Mucosa of descending colon (tissue), 3 donors: ENCODE results near the gene TSHZ2. TPM values are rescaled to one million over a fixed set of nuclear protein-coding genes. Genes with fewer than 3 reads are reported as not detected.
A peak's percentile ranks its signal among the peaks of the same experiment; 100 is the strongest.

Experiments
- ATAC-seq: fragments of 200-7000 bp; cut with Tn5 transposase; one replicate; pipeline ENCODE4 v1.9.1; 2020; ENCODE audit warnings: mild to moderate bottlenecking, moderate library complexity
- DNase-seq, 3 donors: peaks; one replicate each; pipeline ENCODE4 v3.0.0-alpha.2; 2020
- H3K36me3 ChIP-seq: fragments of 200-600 bp; one replicate; pipeline ENCODE4 v1.8.0; 2021; ENCODE audit warnings: low read depth, mild to moderate bottlenecking
- H3K4me1 ChIP-seq: fragments of 200-600 bp; one replicate; pipeline ENCODE4 v1.8.0; 2021; ENCODE audit warnings: low read depth, mild to moderate bottlenecking
- H3K4me3 ChIP-seq: fragments of 200-600 bp; one replicate; pipeline ENCODE4 v1.8.0; 2021; ENCODE audit warnings: mild to moderate bottlenecking
- H3K9me3 ChIP-seq: fragments of 200-600 bp; one replicate; pipeline ENCODE4 v1.8.0; 2021; ENCODE audit warnings: mild to moderate bottlenecking
- intact Hi-C, 2 donors: fragments of 100-400 bp; cut with DNase I in 1 of 2; cut with micrococcal nuclease in 1 of 2; formaldehyde crosslinking; loops; one replicate each; pipeline versions ENCODE4 v1.11.0 to v1.11.1; 2022; cut with DNase I, micrococcal nuclease
- total RNA-seq, 3 donors: library from RNA; stranded (reverse); fragmentation: NEBNext Ultra II Directional in 2 of 3; extraction: Animal tissue kit (Norgen Biotek cat#: 25700) in 2 of 3; gene quantifications; one replicate each; pipeline versions ENCODE4 v1.2.1 to v1.2.4, GENCODE V29; 2021 to 2023
- TF ChIP-seq, protein P1 (sequence below): fragments of 200-600 bp; IDR thresholded peaks from one replicate; pipeline ENCODE4 v1.8.0; 2022; ENCODE audit warnings: antibody characterized with exemption, mild to moderate bottlenecking
- donor health status: DM: no; HTN: no; CAD: no; lungs with moderate emphysema.
- donor health status: DM: no; HTN: no; CAD: no.
- donor health status: DM: no; HTN: yes; CAD: no.

Gene TSHZ2
- total RNA-seq, 3 donors from 2014 or later, result 1.9 to 17.8 (median 3.6) TPM

DNA sequence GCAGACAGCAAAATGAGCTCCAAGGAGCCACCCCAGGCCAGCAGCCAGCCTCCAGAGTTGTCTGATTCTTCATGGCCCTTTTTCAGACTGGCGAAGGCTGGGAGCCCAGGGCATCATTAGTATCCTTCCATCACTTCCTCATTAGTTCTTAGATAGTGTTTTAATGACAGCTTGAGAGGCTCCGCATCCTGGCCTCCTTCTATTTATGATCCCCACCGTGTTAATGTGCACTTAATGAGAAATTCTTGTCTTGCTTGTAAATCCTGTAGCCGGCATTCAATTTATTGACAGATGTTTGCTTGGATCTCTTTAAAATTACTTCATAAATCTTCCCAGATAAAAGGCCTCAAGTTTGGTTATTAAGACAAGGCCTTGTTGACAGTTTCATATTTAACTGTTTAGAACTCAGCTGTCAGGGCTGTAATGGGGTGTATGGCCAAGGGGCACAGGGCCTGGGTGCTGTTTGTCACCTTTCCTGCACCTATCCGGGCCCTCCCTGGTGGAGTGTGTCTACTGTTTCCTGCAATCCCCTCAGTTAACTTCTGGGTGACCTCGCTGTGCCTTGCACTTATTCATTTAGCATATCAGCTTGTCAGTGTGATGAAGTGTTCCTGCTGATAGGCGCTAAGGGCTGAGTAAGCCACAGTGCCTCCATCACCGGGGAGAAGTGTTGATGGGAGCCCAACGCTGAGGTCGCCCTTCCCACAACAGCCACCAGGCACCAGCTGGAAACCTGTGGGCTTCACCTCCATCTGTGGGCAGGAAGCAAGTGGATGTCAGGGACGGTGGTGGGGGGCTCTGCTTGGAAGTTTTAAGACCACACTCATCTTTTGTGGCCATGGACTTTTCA is 169.3 kb downstream of the TSHZ2 start:
- no peak overlapping the region for H3K4me3 ChIP-seq
- intact Hi-C loops, result no loop called here
- no peaks in the 10 kb centered on the region for H3K4me1 ChIP-seq
- DNase-seq (no peak), ATAC-seq (no peak)
- TF ChIP-seq, protein P1, sequence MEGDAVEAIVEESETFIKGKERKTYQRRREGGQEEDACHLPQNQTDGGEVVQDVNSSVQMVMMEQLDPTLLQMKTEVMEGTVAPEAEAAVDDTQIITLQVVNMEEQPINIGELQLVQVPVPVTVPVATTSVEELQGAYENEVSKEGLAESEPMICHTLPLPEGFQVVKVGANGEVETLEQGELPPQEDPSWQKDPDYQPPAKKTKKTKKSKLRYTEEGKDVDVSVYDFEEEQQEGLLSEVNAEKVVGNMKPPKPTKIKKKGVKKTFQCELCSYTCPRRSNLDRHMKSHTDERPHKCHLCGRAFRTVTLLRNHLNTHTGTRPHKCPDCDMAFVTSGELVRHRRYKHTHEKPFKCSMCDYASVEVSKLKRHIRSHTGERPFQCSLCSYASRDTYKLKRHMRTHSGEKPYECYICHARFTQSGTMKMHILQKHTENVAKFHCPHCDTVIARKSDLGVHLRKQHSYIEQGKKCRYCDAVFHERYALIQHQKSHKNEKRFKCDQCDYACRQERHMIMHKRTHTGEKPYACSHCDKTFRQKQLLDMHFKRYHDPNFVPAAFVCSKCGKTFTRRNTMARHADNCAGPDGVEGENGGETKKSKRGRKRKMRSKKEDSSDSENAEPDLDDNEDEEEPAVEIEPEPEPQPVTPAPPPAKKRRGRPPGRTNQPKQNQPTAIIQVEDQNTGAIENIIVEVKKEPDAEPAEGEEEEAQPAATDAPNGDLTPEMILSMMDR, result no peak
- H3K36me3 ChIP-seq, result no peaks in the 10 kb centered on the region
- no peaks in the 10 kb centered on the region for H3K9me3 ChIP-seq

DNA sequence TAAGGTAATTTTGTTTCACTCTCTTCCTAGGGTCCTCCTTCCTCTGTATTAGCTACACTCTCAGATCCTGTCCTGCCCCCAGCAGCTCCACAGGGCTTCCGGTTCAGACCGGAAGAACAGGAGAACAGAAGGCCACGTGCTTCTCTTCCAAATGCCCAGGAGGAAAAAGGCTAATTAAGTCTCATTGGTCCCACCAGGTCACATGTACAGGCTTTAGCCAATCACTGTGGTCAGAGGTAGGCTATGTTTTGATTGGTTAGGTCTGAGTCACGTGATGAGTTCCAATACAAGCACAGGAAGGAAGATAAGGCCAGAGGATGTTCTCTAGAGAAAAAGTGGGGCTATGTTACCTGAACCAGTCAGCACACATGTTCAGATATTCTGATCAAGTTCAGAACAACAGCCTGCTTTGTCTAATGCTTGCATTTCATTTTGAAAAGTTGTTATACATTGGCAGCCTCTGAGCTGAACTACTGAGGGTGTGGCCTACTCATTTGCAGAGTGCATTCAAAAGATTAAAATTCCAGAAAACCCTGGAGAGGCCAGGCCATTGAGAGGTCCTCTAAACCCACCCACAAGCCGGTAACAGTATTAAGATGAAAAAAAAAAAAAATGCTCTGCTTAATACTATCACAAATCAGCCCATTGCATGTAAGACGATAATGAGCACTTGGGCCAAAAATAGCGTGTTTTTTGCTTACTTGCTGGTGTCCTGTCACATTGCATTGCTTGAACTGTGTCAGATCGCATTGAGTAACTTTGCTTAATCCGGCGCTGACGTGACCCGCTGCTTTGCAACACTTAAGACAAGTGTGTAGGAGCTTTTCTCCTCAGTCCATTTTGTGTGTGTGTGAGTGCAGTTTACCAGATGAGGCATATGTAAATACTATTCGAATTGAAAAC is 170.3 kb downstream of the TSHZ2 start:
- DNase-seq, result no peak
- no peaks in the 10 kb centered on the region for H3K9me3 ChIP-seq
- TF ChIP-seq, protein P1, result no peak
- ATAC-seq, result no peak
- no peaks in the 10 kb centered on the region for H3K4me1 ChIP-seq
- no peaks in the 10 kb centered on the region for H3K36me3 ChIP-seq
- H3K4me3 ChIP-seq, result no peak overlapping the region
- intact Hi-C loops, result no loop called here

DNA sequence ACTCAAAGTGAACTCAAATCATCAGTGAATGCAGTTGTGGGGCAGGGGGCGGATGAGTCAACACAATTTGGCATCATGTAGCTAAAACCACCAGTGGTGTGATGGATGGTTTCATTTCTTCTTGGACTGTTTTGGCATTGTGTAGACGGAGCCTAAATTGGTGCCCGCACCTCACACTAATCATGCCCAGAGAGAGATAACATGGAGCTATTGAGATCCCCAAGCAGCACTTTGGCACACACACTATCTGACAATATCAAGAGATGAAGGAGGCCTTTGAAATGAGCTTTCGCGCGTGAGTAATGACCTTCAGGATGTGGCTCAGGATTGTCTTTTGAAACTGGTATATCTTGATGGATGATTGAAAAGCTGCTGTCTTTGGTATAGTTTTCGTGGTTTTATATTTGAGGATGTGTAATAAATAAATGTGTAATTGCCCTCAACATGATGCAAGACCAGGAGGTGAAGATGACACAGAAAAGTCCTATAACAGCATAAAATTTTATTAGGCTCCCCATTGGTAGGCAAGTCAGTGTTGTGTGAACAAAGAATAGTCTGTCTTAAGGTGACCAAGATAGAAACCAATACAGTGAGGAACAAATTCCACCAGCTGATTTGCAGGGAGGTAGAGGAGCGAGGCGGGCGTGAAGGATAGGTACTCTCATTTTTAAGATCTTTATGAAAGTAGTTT is 174.2 kb downstream of the TSHZ2 start:
- ATAC-seq (no peak), DNase-seq (no peak)
- intact Hi-C loops, result no loop called here
- Histone ChIP-seq H3K4me3 (no peak overlapping the region), H3K4me1 (peaks cover 10% of the 10 kb centered on the region), H3K9me3 (no peaks in the 10 kb centered on the region), H3K36me3 (no peaks in the 10 kb centered on the region)
- TF ChIP-seq, protein P1, result no peak

DNA sequence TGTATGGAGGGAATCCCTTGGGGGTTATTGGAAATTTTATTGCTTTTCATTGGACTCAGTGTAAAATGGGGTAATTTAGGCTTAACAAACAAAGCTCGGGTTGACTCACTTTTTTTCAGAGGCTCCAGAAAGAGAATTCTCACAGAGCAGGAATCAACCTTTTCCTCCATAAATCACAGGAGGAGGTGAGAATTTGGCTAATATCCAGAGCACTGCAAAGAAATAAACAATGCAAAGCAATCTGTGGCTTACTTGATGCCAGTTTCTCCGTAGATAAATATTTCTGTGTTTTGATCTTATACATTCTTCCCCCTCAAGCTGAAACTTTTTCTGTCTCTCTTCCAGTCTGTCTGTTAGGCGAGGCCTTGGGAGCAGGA is 176.6 kb downstream of the TSHZ2 start:
- no peak for ATAC-seq
- DNase-seq, result no peak
- Histone ChIP-seq H3K36me3 (no peaks in the 10 kb centered on the region), H3K9me3 (no peaks in the 10 kb centered on the region), H3K4me1 (peaks cover 10% of the 10 kb centered on the region), H3K4me3 (no peak overlapping the region)
- TF ChIP-seq, protein P1, result no peak
- intact Hi-C loops, result no loop called here

DNA sequence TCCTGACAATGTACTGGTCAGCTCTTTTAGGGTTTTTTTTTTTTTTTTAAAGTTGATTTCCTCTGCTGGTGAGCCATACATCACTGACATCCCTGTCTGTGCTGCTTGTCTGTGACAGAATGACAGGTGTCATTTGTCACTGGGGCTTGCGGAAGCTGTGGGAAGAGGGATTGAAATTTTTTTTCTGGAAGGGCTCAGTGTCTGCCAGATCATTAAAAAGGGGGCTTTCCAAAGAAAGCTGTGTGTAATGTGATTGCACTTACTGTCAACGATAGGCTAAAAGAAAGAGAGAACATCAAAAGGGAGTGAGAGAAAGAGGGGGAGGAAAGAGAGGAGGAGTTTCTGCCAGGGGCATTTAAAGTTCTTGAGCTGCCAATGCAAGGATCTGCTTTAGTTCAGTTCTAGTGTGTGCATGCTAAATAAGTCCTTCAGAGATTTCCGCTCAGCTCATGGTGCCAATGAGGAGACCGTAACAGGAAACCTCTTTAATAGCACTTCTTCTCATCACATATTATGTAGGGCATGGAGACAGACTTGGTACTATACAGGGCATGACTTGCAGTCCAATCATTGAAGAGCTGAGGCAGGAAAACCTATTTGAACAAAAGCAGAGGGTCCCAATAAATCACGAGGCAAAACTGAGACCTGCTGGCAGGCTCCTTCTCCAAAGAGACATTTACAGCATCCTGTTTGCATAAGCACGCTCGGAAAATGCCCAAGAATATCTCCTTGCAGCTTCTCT is 177.2 kb downstream of the TSHZ2 start:
- Histone ChIP-seq H3K9me3 (no peaks in the 10 kb centered on the region), H3K4me3 (no peak overlapping the region), H3K36me3 (no peaks in the 10 kb centered on the region), H3K4me1 (peaks cover 10% of the 10 kb centered on the region)
- intact Hi-C loops, result no loop called here
- peak; percentile 11 for ATAC-seq
- TF ChIP-seq, protein P1, result no peak
- DNase-seq, result peak in 1 of 3 donors; percentile 16
